ENCODE data around the gene HHATL.
A peak's percentile ranks its signal among the peaks of the same experiment; 100 is the strongest.

HHATL gene

DNA sequence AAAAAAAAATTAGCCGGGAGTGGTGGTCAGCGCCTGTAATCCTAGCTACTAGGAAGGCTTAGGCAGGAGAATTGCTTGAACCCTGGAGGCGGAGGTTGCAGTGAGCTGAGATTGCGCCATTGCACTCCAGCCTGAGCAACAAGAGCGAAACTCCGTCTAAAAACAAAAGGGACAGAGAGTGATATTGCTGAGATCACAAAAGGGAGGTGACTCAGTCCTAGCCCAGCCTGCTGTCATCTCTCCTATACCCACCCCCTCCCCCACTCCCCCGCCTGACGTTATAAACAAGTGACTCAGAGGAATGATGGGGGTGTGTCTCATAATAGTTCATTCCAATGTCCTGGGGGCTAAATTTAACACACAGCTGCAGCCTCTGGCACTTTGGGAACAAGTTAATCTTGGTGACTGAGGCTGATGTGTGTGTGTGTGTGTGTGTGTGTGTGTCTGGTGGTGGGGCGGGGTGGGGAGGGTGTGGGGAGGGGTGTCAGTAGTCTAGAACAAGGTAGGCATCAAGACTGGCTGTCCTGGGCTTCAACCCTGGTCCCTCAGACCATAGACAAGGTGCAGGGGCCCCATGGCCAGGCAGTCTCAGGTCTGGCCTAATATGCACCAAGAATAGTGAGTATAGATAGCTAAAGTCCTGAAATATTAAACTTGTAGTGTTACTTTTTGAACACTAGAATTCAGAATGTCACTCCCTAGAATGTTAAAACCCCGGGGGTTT is 18.6 kb downstream of the HHATL start:
- Histone ChIP-seq H3K36me3 (ENCODE audit: control insufficient read depth in 2 of 2, insufficient read depth in 1 of 2, low read length in 2 of 2) (no peaks in the 10 kb centered on the region), H3K4me1 (ENCODE audit: control insufficient read depth, insufficient read depth, low read length) (no peaks in the 10 kb centered on the region), H3K9me3 (ENCODE audit: control insufficient read depth, insufficient read depth, low read depth, low read length) (no peaks in the 10 kb centered on the region), H3K4me3 (ENCODE audit: low read depth, low read length) (no peak overlapping the region), H3K27ac (ENCODE audit: extremely low read depth, low read depth, low read length) (no peak overlapping the region)
- ChIA-PET POLR2A (interaction anchor here (0.6 to 0.7 kb wide), 4 partner anchors 24 to 137 kb away, joined by 3 to 6 read pairs (median 5); no protein-coding TSS in a partner anchor), CTCF (interaction anchor here (1.1 kb wide), 1 partner anchor 62 kb away, joined by 3 read pairs; no protein-coding TSS in a partner anchor)
- 0 out of 2 replicates have a peak, but pooled peaks have one; percentile 14 for TF ChIP-seq SP7 (tag by site-specific recombination; IDR thresholded peaks at IDR 0.05)
- TF ChIP-seq ZNF530 (tag by site-specific recombination; IDR thresholded peaks at IDR 0.05; ENCODE audit: low read depth) = no peak
- TF ChIP-seq ZNF423 (tag by site-specific recombination; IDR thresholded peaks at IDR 0.05) = no peak
- TF ChIP-seq SALL2 (tag by site-specific recombination; IDR thresholded peaks at IDR 0.05; ENCODE audit: borderline replicate concordance) = no peak
- TF ChIP-seq ZBTB21 (tag by site-specific recombination; IDR thresholded peaks at IDR 0.05) = peak; percentile 33; the same call in 1 of the 2 replicates
- no peak for TF ChIP-seq ZNF596 (tag by site-specific recombination; IDR thresholded peaks at IDR 0.05)
- TF ChIP-seq REPIN1 (tag by site-specific recombination; IDR thresholded peaks at IDR 0.05; ENCODE audit: low read depth) = no peak
- no peak for TF ChIP-seq ZNF140 (tag by site-specific recombination; IDR thresholded peaks at IDR 0.05)
- TF ChIP-seq OVOL3 (tag by site-specific recombination; IDR thresholded peaks at IDR 0.05) = no peak
- TF ChIP-seq, protein P1, sequence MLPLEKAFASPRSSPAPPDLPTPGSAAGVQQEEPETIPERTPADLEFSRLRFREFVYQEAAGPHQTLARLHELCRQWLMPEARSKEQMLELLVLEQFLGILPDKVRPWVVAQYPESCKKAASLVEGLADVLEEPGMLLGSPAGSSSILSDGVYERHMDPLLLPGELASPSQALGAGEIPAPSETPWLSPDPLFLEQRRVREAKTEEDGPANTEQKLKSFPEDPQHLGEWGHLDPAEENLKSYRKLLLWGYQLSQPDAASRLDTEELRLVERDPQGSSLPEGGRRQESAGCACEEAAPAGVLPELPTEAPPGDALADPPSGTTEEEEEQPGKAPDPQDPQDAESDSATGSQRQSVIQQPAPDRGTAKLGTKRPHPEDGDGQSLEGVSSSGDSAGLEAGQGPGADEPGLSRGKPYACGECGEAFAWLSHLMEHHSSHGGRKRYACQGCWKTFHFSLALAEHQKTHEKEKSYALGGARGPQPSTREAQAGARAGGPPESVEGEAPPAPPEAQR (tag by site-specific recombination; IDR thresholded peaks at IDR 0.05) = no peak
- TF ChIP-seq, protein P2, sequence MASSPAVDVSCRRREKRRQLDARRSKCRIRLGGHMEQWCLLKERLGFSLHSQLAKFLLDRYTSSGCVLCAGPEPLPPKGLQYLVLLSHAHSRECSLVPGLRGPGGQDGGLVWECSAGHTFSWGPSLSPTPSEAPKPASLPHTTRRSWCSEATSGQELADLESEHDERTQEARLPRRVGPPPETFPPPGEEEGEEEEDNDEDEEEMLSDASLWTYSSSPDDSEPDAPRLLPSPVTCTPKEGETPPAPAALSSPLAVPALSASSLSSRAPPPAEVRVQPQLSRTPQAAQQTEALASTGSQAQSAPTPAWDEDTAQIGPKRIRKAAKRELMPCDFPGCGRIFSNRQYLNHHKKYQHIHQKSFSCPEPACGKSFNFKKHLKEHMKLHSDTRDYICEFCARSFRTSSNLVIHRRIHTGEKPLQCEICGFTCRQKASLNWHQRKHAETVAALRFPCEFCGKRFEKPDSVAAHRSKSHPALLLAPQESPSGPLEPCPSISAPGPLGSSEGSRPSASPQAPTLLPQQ (tag by site-specific recombination; IDR thresholded peaks at IDR 0.05) = no peak
- TF ChIP-seq, protein P3, sequence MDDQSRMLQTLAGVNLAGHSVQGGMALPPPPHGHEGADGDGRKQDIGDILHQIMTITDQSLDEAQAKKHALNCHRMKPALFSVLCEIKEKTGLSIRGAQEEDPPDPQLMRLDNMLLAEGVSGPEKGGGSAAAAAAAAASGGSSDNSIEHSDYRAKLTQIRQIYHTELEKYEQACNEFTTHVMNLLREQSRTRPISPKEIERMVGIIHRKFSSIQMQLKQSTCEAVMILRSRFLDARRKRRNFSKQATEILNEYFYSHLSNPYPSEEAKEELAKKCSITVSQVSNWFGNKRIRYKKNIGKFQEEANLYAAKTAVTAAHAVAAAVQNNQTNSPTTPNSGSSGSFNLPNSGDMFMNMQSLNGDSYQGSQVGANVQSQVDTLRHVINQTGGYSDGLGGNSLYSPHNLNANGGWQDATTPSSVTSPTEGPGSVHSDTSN (CRISPR knock-in tag; IDR thresholded peaks at IDR 0.05) = no peak
- TF ChIP-seq ZNF629 (tag by site-specific recombination; IDR thresholded peaks at IDR 0.05) = no peak; the same call in 1 of the 2 replicates
- no peak for TF ChIP-seq ZBTB17 (tag by site-specific recombination; IDR thresholded peaks at IDR 0.05)
- TF ChIP-seq ZNF549 (tag by site-specific recombination; IDR thresholded peaks at IDR 0.05) = no peak
- no peak for TF ChIP-seq ZNF621 (tag by site-specific recombination; IDR thresholded peaks at IDR 0.05)
- TF ChIP-seq ZNF324 (tag by site-specific recombination; IDR thresholded peaks at IDR 0.05) = no peak
- TF ChIP-seq ZNF544 (tag by site-specific recombination; IDR thresholded peaks at IDR 0.05) = no peak
- TF ChIP-seq, protein P4, sequence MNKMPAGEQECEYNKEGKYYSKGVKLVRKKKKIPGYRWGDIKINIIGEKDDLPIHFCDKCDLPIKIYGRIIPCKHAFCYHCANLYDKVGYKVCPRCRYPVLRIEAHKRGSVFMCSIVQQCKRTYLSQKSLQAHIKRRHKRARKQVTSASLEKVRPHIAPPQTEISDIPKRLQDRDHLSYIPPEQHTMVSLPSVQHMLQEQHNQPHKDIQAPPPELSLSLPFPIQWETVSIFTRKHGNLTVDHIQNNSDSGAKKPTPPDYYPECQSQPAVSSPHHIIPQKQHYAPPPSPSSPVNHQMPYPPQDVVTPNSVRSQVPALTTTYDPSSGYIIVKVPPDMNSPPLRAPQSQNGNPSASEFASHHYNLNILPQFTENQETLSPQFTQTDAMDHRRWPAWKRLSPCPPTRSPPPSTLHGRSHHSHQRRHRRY (tag by site-specific recombination; IDR thresholded peaks at IDR 0.05) = no peak
- TF ChIP-seq ZBTB20 (tag by site-specific recombination; IDR thresholded peaks at IDR 0.05) = no peak
- TF ChIP-seq ZNF677 (tag by site-specific recombination; IDR thresholded peaks at IDR 0.05) = no peak
- TF ChIP-seq ZBTB8A (tag by site-specific recombination; IDR thresholded peaks at IDR 0.05) = no peak
- TF ChIP-seq ZNF202 (tag by site-specific recombination; IDR thresholded peaks at IDR 0.05; ENCODE audit: borderline replicate concordance) = no peak
- TF ChIP-seq ZNF600 (tag by site-specific recombination; IDR thresholded peaks at IDR 0.05) = no peak; the same call in 1 of the 2 replicates
- TF ChIP-seq, protein P5, sequence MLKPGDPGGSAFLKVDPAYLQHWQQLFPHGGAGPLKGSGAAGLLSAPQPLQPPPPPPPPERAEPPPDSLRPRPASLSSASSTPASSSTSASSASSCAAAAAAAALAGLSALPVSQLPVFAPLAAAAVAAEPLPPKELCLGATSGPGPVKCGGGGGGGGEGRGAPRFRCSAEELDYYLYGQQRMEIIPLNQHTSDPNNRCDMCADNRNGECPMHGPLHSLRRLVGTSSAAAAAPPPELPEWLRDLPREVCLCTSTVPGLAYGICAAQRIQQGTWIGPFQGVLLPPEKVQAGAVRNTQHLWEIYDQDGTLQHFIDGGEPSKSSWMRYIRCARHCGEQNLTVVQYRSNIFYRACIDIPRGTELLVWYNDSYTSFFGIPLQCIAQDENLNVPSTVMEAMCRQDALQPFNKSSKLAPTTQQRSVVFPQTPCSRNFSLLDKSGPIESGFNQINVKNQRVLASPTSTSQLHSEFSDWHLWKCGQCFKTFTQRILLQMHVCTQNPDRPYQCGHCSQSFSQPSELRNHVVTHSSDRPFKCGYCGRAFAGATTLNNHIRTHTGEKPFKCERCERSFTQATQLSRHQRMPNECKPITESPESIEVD (tag by site-specific recombination; IDR thresholded peaks at IDR 0.05) = no peak
- TF ChIP-seq, protein P6, sequence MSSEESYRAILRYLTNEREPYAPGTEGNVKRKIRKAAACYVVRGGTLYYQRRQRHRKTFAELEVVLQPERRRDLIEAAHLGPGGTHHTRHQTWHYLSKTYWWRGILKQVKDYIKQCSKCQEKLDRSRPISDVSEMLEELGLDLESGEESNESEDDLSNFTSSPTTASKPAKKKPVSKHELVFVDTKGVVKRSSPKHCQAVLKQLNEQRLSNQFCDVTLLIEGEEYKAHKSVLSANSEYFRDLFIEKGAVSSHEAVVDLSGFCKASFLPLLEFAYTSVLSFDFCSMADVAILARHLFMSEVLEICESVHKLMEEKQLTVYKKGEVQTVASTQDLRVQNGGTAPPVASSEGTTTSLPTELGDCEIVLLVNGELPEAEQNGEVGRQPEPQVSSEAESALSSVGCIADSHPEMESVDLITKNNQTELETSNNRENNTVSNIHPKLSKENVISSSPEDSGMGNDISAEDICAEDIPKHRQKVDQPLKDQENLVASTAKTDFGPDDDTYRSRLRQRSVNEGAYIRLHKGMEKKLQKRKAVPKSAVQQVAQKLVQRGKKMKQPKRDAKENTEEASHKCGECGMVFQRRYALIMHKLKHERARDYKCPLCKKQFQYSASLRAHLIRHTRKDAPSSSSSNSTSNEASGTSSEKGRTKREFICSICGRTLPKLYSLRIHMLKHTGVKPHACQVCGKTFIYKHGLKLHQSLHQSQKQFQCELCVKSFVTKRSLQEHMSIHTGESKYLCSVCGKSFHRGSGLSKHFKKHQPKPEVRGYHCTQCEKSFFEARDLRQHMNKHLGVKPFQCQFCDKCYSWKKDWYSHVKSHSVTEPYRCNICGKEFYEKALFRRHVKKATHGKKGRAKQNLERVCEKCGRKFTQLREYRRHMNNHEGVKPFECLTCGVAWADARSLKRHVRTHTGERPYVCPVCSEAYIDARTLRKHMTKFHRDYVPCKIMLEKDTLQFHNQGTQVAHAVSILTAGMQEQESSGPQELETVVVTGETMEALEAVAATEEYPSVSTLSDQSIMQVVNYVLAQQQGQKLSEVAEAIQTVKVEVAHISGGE (tag by site-specific recombination; conservative IDR thresholded peaks at IDR 0.05; ENCODE audit: low read depth) = no peak
- no peak for TF ChIP-seq ZNF114 (tag by site-specific recombination; IDR thresholded peaks at IDR 0.05)
- no peak for TF ChIP-seq HOXA7 (CRISPR knock-in tag; IDR thresholded peaks at IDR 0.05; ENCODE audit: borderline replicate concordance)
- no peak for TF ChIP-seq ZNF501 (tag by site-specific recombination; IDR thresholded peaks at IDR 0.05)
